Glomerular endothelial cell (primary cell): ENCODE results near the gene BAZ2A. TPM values are rescaled to one million over a fixed set of nuclear protein-coding genes. Genes with fewer than 3 reads are reported as not detected.

ENCODE experiments used
- total RNA-seq: library from RNA; depleted of rRNA; stranded (reverse); fragments of >200 nt; gene quantifications from 2 replicates; pipeline ENCODE4 v1.2.3, GENCODE V29; 2015

BAZ2A gene
- total RNA-seq, 1 donor from 2014 or later: 112 TPM

Other genes starting within 250 kb of the BAZ2A start
- gene TIMELESS, start 180.9 kb downstream of the BAZ2A start, total RNA-seq: 7.4 and 13.9 TPM in 2 replicates
- gene MIP, start 175.7 kb downstream of the BAZ2A start, total RNA-seq: 0.15 TPM in 1 of 2 replicates, not detected in the other
- gene SPRYD4, start 161.7 kb downstream of the BAZ2A start, total RNA-seq: 1.7 TPM in 2 replicates
- 0.58 TPM in 1 of 2 replicates, not detected in the other for gene GLS2, start 142.2 kb downstream of the BAZ2A start, total RNA-seq
- 56.5 and 75.8 TPM in 2 replicates for gene RBMS2, start 108.5 kb downstream of the BAZ2A start, total RNA-seq
- 415 and 515 TPM in 2 replicates for gene ATP5F1B, start 15.7 kb upstream of the BAZ2A start, total RNA-seq
- 110 and 111 TPM in 2 replicates for gene PTGES3, start 58.0 kb upstream of the BAZ2A start, total RNA-seq
- gene NACA, start 95.0 kb upstream of the BAZ2A start, total RNA-seq: 892 and 1,291 TPM in 2 replicates
- 1.5 and 4.0 TPM in 2 replicates for gene PRIM1, start 122.0 kb upstream of the BAZ2A start, total RNA-seq
- not detected in 2 replicates for gene HSD17B6, start 133.0 kb upstream of the BAZ2A start, total RNA-seq